Stimulated activated CD4-positive, alpha-beta T cell treated with anti-CD3 and anti-CD28 coated beads, Interleukin-12 subunit alpha, Interleukin-12 subunit beta, amount 100 ng/mL, for 48 hours (primary cell): ENCODE data around the gene KCNA3.
A peak's percentile ranks its signal among the peaks of the same experiment; 100 is the strongest.

ENCODE experiments used
- DNase-seq, 3 donors: peaks; one replicate each; pipeline ENCODE4 v3.0.0-alpha.2; 2020; ENCODE audit warnings: low read depth in 2 of 3, low spot score in 1 of 3

KCNA3 gene

GRCh38 chr1:110674337-110675059 is at the start of gene KCNA3:
TSS of gene KCNA3 (minus strand) at chr1:110674940. CDS start at chr1:110674809, 131 bp downstream.
- DNase-seq = peak in 2 of 3 donors; percentile 28 to 61

DNA sequence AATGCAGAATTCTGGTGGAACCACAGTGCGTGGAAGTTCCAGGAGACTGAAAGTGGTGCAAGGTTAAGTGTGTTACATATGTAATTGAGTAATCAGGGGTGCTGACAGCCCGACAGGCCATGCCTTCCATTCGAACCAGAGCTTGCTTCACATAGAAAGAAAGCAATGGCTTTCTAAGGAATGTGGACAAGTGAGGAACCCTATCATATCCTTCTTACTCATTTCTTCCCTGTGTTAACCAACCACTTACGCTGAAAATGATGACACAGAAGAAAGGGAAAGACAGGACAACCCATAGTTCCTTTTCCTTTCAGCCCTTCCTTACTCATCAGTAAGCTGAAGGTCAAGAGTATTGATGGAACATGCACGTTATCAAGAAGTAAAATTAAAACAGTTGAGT is 48.1 kb upstream of the KCNA3 start:
- no peak for DNase-seq

DNA sequence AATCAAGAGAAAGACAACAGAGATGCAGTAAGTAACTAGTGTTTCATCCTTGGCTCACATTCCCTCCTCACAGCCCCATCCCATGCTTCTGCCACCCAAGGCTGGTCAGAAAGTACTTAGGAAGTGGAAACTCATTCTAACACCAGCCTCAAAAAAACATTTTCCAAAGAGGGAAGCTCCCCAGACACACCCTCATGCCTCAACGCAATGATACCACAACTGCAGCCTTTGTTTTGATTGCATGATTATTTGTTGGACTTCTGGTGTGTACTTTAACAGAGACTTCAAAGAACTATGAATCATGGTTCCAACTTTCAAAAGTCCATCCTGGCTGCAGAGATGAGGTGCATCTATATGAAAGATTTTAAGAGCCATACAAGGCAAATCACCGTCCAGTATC is 45.2 kb upstream of the KCNA3 start:
- DNase-seq = no peak

DNA sequence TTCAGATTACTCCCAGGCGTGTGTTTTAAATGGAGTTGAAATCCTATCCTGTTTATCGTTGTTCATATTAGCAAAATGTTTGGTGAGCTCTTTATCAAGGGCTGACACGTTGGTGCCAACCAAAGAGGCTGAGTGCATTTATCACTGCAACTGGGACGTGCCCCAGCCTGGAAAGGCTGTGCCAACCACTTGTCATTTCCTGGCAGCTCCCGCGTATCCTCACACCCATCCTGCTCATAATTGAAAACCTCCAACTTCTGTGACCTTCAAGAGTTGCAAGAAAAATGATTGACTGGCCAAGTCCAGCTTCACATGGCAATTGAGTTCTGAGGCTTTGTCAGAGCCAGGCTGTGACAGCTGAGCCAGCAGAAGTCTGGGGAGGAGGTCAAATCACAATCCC is 43.7 kb upstream of the KCNA3 start:
- DNase-seq = no peak

DNA sequence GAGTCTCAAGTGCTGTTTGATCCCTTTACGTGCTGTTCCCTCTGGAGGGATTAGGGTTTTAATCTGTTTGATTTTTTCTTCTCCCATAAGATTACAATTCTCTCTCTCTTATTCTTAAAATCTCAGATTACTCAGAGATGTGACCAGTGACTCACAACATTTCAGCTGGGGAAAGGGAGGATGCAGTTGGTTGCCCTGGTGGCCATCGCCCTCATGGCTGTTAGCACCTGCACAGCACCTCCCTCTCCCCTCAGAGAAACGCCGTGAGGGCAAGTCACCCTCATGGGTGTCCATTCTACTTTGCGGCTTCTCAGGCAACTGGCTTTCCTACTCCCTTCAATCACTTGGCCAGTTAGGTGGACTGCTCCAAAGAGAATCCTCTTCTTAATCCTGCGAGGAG is 42.4 kb upstream of the KCNA3 start:
- DNase-seq = no peak

GRCh38 chr1:110714374-110714995 is 39.7 kb upstream of the KCNA3 start:
- DNase-seq = no peak

DNA sequence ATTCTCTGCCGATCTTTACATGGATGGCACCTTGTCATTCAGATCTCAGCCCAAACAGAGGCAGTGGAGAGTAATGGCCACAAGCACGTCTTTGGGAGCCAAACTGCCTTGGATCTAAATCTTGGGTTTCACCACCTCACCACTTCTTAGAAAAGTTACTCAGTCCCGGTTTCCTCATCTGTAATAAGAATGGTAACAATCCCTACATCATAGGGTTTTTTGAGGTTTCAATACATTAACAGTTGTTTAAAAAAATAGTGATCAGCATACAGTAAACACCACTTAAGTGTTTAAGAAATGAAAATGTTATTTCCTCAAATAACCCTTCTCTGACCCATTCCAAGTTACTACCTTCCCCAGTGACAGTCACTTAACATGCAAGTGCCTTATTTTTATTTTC is 38.5 kb upstream of the KCNA3 start:
- no peak for DNase-seq

DNA sequence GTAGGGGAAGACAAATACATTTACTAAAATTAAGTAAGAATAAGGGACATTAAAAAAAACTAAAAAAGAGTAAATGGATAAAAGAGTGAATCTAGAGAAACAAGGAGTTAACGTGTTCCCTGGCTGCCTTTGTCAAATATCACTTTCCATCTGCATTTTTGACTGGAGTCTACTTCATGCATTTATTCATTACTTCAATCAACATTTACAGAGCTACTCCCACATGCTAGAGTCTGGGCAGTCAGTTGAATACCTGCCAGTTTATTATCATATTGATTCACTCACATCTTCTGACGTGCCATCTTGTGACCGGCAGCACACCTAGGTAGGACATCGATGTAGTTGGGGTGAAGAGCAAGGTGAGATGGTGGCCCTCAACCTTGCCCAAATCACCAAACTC is 35.6 kb upstream of the KCNA3 start:
- DNase-seq = no peak

GRCh38 chr1:110708974-110709440 is 34.3 kb upstream of the KCNA3 start:
- DNase-seq = no peak

- no peak for DNase-seq
Measured at GRCh38 chr1:110707232-110707631, 32.5 kb upstream of the KCNA3 start.

- DNase-seq = no peak
Measured at GRCh38 chr1:110706621-110707020, 31.9 kb upstream of the KCNA3 start.

DNA sequence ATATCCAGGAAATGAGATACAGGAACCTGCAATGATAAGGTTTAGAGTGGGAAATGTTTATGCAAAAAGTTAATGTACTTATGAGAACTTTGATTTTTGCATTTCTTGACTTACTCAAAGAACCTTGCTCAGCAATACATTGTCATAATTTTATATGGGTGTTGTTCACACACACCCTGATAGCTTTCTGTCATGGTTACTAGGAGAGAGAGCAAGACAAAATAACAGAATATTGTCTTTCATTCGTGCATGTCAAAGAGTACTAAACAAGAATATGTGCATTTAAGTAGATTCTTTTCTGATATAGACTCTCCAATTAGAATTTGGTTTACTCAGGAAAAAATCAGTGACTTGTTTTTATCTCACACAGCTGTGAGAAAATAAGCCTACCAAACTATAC is 27.5 kb upstream of the KCNA3 start:
- no peak for DNase-seq

- DNase-seq = no peak
Measured at GRCh38 chr1:110700767-110701166, 26.0 kb upstream of the KCNA3 start.

GRCh38 chr1:110697606-110698005 is 22.9 kb upstream of the KCNA3 start:
- DNase-seq = no peak

DNA sequence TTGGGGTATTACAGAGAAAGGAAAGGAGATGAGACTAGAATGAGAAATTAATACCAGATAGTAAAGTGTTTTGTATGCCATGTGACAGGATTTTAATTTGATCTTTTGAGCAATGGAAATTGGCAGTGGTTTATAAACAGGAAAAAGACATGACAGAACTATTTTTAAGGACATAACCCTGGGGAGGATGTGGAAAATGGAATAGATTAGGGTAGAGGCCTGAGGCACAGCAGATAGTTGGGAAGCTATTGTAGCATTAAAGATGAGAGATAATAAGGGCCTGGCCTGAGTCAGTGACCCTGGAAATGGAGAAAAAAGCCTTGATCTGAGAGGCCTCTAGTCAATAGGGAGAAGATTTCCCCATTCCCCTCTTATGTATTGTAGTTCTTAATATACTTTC is 22.1 kb upstream of the KCNA3 start:
- no peak for DNase-seq

DNA sequence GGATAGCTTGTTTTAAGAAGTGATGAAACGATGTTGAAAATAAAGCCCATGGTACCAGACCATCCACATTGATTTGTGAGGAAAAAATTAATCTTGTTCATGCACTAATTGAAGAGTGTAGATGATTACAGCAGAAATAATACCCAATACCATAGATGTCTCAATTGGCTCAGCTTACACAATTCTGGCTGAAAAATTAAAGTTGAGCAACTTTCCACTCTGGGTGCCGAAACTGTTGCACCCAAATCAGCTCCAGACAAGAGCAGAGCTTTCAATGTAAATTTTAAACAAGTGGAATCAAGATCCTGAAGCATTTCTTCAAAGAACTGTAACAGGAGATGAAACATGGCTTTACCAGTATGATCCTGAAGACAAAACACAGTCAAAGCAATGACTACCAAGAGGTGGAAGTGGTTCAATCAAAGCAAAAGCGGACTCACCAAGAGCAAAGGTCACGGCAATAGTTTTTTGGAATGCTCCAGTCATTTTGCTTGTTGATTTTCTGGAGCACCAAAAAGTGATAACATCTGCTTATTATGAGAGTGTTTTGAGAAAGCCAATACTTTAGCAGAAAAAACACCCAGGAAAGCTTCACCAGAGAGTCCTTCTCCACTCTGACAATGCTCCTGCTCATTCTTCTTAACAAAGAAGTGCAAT is 16.1 kb upstream of the KCNA3 start:
- DNase-seq = no peak

DNA sequence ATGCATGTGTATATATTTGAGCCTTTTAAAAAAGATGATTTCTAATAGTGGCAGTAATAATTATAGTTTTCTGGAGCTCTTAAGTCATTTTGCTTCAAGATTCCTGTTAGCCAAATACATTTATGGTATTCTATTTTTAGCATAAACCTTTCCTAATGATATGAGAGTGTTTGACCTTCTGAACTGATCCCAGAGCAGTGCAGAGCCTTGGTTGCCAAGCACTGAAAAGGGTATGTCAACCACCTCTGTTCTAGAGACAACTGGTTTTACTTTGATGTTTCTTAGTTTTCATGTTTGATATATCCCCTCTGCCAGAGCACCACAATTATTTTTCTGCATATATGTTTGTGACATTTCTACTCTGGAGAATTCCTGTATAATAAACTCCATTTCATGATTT is 15.1 kb upstream of the KCNA3 start:
- DNase-seq = no peak

DNA sequence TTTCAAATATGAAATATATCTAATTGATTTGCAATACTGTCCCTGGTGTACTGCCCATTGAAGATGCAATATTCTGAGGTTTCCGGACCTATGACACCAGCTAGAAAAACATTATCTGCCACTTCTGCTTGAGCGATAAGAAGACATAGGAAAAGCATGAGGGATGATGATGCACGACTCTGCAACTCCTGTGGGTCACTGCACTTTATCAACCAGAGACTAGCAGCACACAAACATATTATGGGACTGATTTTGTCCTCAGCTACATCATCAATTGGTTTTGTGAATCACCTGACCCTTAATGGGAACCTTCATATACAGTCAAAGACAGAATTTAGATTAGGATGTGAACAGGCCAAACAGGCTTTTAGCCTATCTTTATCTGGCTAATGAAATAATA is 13.8 kb upstream of the KCNA3 start:
- DNase-seq = no peak

DNA sequence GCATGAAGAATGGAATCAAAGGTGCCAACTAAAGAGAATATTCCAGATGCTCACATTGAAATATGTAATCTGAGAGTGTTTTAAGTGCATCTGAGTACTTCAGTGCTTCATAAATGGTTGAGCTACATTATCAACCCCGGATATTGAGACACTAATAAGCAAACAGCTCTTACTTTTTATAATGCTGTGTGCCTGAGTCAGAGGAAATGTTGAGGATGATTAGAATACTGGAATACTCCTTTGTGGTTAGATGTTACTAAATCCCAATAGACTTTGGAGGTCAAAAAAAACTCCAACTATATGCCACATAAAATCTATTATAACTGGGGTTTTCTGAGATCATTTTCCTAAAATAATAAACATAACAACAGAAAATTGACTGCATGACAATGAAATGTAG is 12.5 kb upstream of the KCNA3 start:
- DNase-seq = no peak

- DNase-seq = no peak
Measured at GRCh38 chr1:110686188-110686587, 11.4 kb upstream of the KCNA3 start.

GRCh38 chr1:110684491-110684890 is 9.8 kb upstream of the KCNA3 start:
- DNase-seq = no peak

DNA sequence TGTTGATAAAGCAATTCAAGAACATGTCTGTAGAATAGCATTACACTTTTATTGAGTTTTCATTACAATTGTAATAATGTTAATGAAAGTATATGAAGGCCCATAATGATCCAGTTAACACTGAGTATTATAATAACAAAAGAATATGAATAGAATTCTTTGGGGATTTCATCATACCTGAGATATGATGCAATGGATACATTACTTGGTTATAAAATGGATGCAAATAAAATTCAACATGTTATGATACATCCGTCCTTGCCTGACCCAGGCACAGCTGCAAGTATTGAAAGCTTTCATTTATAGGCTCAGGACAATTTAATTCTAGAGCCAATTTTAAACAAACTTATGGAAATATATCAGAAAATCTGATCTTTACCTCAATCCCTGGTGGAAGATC is 8.2 kb upstream of the KCNA3 start:
- DNase-seq = no peak
